ENCODE measurements around the gene FOXK2.

The FOXK2 gene

GRCh38 chr17:82590216-82590615 is 70.7 kb downstream of the FOXK2 start:
- peaks cover 7% of the 10 kb centered on the region; the same call in 1 of the 2 replicates for H3K36me3 ChIP-seq (ENCODE audit: insufficient read depth)
- H3K27me3 ChIP-seq (ENCODE audit: insufficient read depth, low read depth) = no peaks in the 10 kb centered on the region
- TF ChIP-seq, protein P1, sequence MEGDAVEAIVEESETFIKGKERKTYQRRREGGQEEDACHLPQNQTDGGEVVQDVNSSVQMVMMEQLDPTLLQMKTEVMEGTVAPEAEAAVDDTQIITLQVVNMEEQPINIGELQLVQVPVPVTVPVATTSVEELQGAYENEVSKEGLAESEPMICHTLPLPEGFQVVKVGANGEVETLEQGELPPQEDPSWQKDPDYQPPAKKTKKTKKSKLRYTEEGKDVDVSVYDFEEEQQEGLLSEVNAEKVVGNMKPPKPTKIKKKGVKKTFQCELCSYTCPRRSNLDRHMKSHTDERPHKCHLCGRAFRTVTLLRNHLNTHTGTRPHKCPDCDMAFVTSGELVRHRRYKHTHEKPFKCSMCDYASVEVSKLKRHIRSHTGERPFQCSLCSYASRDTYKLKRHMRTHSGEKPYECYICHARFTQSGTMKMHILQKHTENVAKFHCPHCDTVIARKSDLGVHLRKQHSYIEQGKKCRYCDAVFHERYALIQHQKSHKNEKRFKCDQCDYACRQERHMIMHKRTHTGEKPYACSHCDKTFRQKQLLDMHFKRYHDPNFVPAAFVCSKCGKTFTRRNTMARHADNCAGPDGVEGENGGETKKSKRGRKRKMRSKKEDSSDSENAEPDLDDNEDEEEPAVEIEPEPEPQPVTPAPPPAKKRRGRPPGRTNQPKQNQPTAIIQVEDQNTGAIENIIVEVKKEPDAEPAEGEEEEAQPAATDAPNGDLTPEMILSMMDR (conservative IDR thresholded peaks at IDR 0.05; ENCODE audit: low read depth, low read length) = no peak
- no peak overlapping the region for H3K4me2 ChIP-seq
- no peaks in the 10 kb centered on the region for H3K79me2 ChIP-seq (ENCODE audit: insufficient read depth, low read depth)
- H3K4me3 ChIP-seq (IDR thresholded peaks at IDR 0.05; ENCODE audit: insufficient read depth, low read depth, low read length) = no peak overlapping the region
- no peaks in the 10 kb centered on the region for H4K20me1 ChIP-seq (ENCODE audit: insufficient read depth)
- no peak overlapping the region for H2AFZ ChIP-seq (ENCODE audit: low read depth)
- H3K9ac ChIP-seq = no peak overlapping the region
- no peaks in the 10 kb centered on the region for H3K4me1 ChIP-seq (ENCODE audit: low read depth, poor library complexity, severe bottlenecking)
- no peak overlapping the region; the same call in 1 of the 2 replicates for H3K27ac ChIP-seq

DNA sequence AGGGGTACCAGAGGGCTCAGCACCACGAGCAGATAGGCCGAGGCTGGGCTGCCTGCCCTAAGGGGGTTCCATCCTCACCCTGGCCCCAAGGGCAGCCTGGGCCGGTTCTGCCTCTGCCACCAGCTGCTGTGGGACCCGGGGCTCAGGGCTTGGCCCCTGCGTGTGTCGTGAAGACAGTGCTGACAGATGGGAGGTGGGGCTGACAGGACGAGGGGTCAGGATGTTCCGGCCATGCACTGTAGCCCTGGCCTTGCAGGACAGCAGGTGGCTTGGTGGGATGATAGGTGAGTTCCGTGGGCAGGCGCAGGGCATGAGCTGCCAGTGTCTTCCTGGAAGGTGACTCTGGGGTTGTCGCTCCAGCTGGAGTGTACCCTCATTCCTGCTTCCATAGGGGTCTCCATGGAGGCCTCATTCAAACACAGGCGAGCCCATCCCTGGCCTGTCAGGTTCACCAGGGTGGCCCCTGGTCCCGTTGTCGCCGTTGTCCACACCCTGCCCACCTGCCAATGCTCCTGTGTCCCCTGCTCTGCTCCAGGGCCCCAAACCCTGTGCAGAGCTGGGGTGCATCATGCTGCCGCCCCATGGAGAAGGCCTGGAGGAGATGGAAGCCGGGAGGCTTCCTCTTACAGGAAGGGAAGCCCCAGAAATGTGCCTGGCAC is 71.5 kb downstream of the FOXK2 start:
- Histone ChIP-seq H4K20me1 (ENCODE audit: insufficient read depth) (no peaks in the 10 kb centered on the region), H2AFZ (ENCODE audit: low read depth) (no peak overlapping the region), H3K27me3 (ENCODE audit: insufficient read depth, low read depth) (no peaks in the 10 kb centered on the region), H3K79me2 (ENCODE audit: insufficient read depth, low read depth) (no peaks in the 10 kb centered on the region), H3K9ac (no peak overlapping the region), H3K4me1 (ENCODE audit: low read depth, poor library complexity, severe bottlenecking) (no peaks in the 10 kb centered on the region), H3K36me3 (ENCODE audit: insufficient read depth) (peaks cover 7% of the 10 kb centered on the region; the same call in 1 of the 2 replicates), H3K4me3 (IDR thresholded peaks at IDR 0.05; ENCODE audit: insufficient read depth, low read depth, low read length) (no peak overlapping the region), H3K27ac (no peak overlapping the region), H3K4me2 (no peak overlapping the region)
- TF ChIP-seq, protein P1 (conservative IDR thresholded peaks at IDR 0.05; ENCODE audit: low read depth, low read length) = no peak

DNA sequence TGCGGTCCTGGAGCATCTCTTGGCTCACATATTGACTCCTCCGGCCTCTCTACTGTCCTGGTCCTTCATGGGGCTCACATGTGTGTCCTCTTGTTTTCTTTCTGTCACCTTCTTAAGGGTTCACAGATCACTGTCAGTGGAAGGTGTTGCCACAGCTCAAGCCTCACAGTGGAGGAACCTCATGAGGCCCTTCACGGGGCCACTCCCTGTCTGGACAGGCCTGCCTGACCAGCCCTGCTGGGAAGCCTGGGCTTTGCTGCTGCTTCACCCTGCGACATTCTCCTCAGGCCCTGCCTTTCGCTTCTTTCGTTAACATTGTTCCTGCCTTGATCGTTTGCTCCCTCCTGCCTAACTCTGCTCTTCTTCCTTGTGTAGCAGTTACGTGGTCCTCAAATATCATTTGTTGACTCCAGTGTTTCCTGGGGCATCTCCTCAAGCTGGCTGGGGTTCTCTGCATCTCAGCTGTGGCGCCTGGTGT is 72.8 kb downstream of the FOXK2 start:
- TF ChIP-seq, protein P1 (conservative IDR thresholded peaks at IDR 0.05; ENCODE audit: low read depth, low read length) = no peak
- H2AFZ ChIP-seq (ENCODE audit: low read depth) = no peak overlapping the region
- H4K20me1 ChIP-seq (ENCODE audit: insufficient read depth) = no peaks in the 10 kb centered on the region
- H3K79me2 ChIP-seq (ENCODE audit: insufficient read depth, low read depth) = no peaks in the 10 kb centered on the region
- no peaks in the 10 kb centered on the region for H3K4me1 ChIP-seq (ENCODE audit: low read depth, poor library complexity, severe bottlenecking)
- no peak overlapping the region for H3K9ac ChIP-seq
- no peak overlapping the region for H3K4me3 ChIP-seq (IDR thresholded peaks at IDR 0.05; ENCODE audit: insufficient read depth, low read depth, low read length)
- H3K27ac ChIP-seq = no peak overlapping the region
- H3K27me3 ChIP-seq (ENCODE audit: insufficient read depth, low read depth) = no peaks in the 10 kb centered on the region
- peaks cover 4% of the 10 kb centered on the region; the same call in 1 of the 2 replicates for H3K36me3 ChIP-seq (ENCODE audit: insufficient read depth)
- H3K4me2 ChIP-seq = no peak overlapping the region

GRCh38 chr17:82592767-82593589 is 73.4 kb downstream of the FOXK2 start:
- Histone ChIP-seq H3K36me3 (ENCODE audit: insufficient read depth) (no peaks in the 10 kb centered on the region), H3K4me2 (no peak overlapping the region), H3K4me3 (IDR thresholded peaks at IDR 0.05; ENCODE audit: insufficient read depth, low read depth, low read length) (no peak overlapping the region), H3K4me1 (ENCODE audit: low read depth, poor library complexity, severe bottlenecking) (no peaks in the 10 kb centered on the region), H3K79me2 (ENCODE audit: insufficient read depth, low read depth) (no peaks in the 10 kb centered on the region), H3K9ac (no peak overlapping the region), H4K20me1 (ENCODE audit: insufficient read depth) (no peaks in the 10 kb centered on the region), H3K27me3 (ENCODE audit: insufficient read depth, low read depth) (no peaks in the 10 kb centered on the region), H3K27ac (no peak overlapping the region), H2AFZ (ENCODE audit: low read depth) (no peak overlapping the region)
- TF ChIP-seq, protein P1 (conservative IDR thresholded peaks at IDR 0.05; ENCODE audit: low read depth, low read length) = no peak

All from KMS-11 (cell line).